NCI-H345 (cell line): ENCODE results near the gene BICD2.

Source experiments
- DNase-seq: peaks from one replicate; lab custom pipeline; 2025; lab: John Stamatoyannopoulos, UW

Gene BICD2

GRCh38 chr9:92714787-92715487 is 49.7 kb downstream of the BICD2 start:
- no peak for DNase-seq

GRCh38 chr9:92714016-92714415 is 50.6 kb downstream of the BICD2 start:
- no peak for DNase-seq

GRCh38 chr9:92713528-92713927 is 51.1 kb downstream of the BICD2 start:
- DNase-seq, result no peak

GRCh38 chr9:92712767-92713166 is 51.9 kb downstream of the BICD2 start:
- no peak for DNase-seq

GRCh38 chr9:92711844-92712243 is 52.8 kb downstream of the BICD2 start:
- DNase-seq, result no peak

GRCh38 chr9:92711146-92711545 is 53.5 kb downstream of the BICD2 start:
- DNase-seq, result no peak

- no peak for DNase-seq
Observed at GRCh38 chr9:92710368-92710767, 54.3 kb downstream of the BICD2 start.

- no peak for DNase-seq
Observed at GRCh38 chr9:92709954-92710353, 54.7 kb downstream of the BICD2 start.

GRCh38 chr9:92709240-92709639 is 55.4 kb downstream of the BICD2 start:
- DNase-seq, result no peak

- no peak for DNase-seq
Observed at GRCh38 chr9:92707530-92707929, 57.1 kb downstream of the BICD2 start.

- DNase-seq, result no peak
Observed at GRCh38 chr9:92706218-92706940, 58.3 kb downstream of the BICD2 start.

GRCh38 chr9:92704528-92704927 is 60.1 kb downstream of the BICD2 start:
- no peak for DNase-seq

GRCh38 chr9:92696619-92697018 is 68.0 kb downstream of the BICD2 start:
- DNase-seq, result no peak

GRCh38 chr9:92686954-92687353 is 77.7 kb downstream of the BICD2 start:
- DNase-seq, result no peak

GRCh38 chr9:92685022-92685421 is 79.6 kb downstream of the BICD2 start:
- DNase-seq, result no peak

GRCh38 chr9:92682269-92682668 is 82.4 kb downstream of the BICD2 start:
- no peak for DNase-seq

GRCh38 chr9:92680166-92681119 is 84.2 kb downstream of the BICD2 start:
- DNase-seq, result no peak

- no peak for DNase-seq
Observed at GRCh38 chr9:92679413-92680165, 85.0 kb downstream of the BICD2 start.

GRCh38 chr9:92671323-92671722 is 93.3 kb downstream of the BICD2 start:
- peak; percentile 17 for DNase-seq

GRCh38 chr9:92669890-92670708 is 94.5 kb downstream of the BICD2 start, which contains the start of gene IPPK:
Gene IPPK, minus strand, starts transcription at chr9:92670131. Its CDS starts 143 bp downstream, at chr9:92669988.
- peak; percentile 96 for DNase-seq

- peak; percentile 5 for DNase-seq
Observed at GRCh38 chr9:92669527-92669889, 95.1 kb downstream of the BICD2 start.
